Measurements from ENCODE around the gene TAS1R3.
A peak's percentile ranks its signal among the peaks of the same experiment; 100 is the strongest.

TAS1R3 gene

DNA sequence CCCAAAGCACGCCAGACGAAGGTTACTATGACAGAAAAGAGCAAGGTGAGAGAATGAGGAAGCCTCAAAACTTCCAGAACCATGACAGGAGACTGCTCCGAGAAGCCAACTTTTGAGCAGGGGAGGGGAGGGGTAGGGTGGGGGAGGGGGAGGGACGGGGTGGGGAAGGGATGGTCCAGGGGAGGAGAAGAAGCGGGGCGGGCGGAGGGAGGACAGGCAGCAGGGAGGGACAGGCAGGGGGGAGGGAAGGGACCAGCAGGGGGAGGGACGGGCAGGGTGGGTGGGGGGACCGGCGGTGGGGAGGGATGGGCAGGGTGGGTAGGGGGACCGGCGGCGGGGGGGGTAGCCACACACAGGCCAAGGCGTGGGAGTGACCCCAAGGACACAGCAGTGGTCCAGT lies 8.7 kb upstream of the TAS1R3 start:
- TF ChIP-seq, protein P1, sequence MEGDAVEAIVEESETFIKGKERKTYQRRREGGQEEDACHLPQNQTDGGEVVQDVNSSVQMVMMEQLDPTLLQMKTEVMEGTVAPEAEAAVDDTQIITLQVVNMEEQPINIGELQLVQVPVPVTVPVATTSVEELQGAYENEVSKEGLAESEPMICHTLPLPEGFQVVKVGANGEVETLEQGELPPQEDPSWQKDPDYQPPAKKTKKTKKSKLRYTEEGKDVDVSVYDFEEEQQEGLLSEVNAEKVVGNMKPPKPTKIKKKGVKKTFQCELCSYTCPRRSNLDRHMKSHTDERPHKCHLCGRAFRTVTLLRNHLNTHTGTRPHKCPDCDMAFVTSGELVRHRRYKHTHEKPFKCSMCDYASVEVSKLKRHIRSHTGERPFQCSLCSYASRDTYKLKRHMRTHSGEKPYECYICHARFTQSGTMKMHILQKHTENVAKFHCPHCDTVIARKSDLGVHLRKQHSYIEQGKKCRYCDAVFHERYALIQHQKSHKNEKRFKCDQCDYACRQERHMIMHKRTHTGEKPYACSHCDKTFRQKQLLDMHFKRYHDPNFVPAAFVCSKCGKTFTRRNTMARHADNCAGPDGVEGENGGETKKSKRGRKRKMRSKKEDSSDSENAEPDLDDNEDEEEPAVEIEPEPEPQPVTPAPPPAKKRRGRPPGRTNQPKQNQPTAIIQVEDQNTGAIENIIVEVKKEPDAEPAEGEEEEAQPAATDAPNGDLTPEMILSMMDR (conservative IDR thresholded peaks at IDR 0.05; ENCODE audit: low read depth), result no peak
- DNase-seq (ENCODE audit: low spot score), result no peak
- peak overlapping the region; percentile 100 for H3K27ac ChIP-seq
- POLR2A ChIA-PET (ENCODE audit: low non-redundant PET), result no interaction called here
- CTCF ChIA-PET, result no interaction called here

DNA sequence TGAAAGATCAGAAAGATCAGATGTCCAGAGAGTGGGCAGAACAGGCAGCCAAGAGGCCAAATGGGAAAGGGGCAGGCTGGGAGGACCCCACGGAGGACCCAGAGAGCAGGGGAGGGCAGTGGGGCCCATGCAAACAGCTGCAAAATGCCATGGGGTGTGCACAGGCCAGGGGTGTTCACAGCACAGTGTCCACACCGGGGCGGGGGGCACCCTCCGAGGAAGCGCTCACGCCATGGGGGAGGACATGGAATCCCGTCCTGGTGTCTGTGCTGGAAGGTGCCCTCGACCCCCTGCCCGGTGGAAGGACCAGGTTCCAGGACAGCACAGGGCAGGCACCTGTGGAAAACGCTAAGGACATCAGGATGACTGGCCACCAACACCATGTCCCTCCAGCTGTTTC lies 8.1 kb upstream of the TAS1R3 start:
- no peak for DNase-seq (ENCODE audit: low spot score)
- POLR2A ChIA-PET (ENCODE audit: low non-redundant PET), result interaction anchor here (0.8 kb wide), 1 partner anchor 11 kb away, joined by 3 read pairs; no protein-coding TSS in a partner anchor
- CTCF ChIA-PET, result no interaction called here
- TF ChIP-seq, protein P1 (conservative IDR thresholded peaks at IDR 0.05; ENCODE audit: low read depth), result no peak
- peak overlapping the region; percentile 47 for H3K27ac ChIP-seq

DNA sequence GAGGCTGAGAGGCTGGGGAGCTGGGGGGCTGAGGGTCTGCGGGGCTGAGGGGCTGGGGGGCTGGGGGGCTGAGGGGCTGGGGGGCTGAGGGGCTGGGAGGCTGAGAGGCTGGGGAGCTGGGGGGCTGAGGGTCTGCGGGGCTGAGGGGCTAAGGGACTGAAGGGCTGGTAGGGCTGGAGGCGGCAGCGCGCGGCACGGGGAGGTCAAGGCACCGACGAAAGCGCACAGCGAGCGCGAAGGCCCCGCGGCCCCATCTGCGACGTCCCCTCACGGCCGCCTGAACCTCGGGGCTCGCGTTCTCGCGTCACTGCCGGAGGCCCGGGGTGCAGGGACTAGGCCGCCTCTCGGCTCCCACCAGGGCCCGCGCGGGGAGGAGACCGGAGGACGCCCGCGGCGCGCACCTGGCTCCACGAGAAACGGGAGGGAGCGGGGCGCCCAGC lies 7.0 kb upstream of the TAS1R3 start:
- DNase-seq (ENCODE audit: low spot score), result no peak
- peak overlapping the region; percentile 89 for H3K27ac ChIP-seq
- POLR2A ChIA-PET (ENCODE audit: low non-redundant PET), result no interaction called here
- CTCF ChIA-PET, result interaction anchor here (0.6 kb wide), 1 partner anchor 11 kb away, joined by 3 read pairs; no protein-coding TSS in a partner anchor
- TF ChIP-seq, protein P1 (conservative IDR thresholded peaks at IDR 0.05; ENCODE audit: low read depth), result no peak

DNA sequence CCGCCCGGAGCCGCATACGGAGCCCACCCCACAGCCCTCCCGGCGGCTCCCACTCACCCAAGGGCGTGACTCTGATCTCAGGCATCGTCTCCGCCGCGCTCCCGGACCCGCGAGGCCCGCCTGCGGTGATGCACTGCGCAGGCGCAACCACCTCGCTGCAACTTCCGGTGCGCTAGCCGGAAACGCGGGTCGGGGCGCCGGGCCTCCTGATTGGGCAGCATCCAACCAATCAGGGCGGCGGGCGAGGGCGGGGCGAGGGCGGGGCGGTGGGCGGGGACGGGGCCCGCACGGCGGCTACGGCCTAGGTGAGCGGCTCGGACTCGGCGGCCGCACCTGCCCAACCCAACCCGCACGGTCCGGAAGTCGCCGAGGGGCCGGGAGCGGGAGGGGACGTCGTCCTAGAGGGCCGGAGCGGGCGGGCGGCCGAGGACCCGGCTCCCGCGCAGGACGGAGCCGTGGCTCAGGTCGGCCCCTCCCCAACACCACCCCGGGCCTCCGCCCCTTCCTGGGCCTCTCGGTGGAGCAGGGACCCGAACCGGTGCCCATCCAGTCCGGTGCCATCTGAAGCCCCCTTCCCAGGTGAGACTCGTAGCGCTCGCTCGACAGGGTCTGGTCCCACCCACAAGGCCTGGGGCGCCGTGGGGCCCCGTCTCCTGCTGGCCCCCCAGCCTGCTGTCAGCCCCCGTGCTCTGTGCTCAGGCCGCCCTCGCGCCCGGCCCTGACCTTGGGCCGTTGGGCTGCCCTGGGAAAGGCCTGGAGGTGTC lies 6.4 kb upstream of the TAS1R3 start, which contains the start of the genes CPTP and INTS11:
Gene CPTP, plus strand, starts transcription at position 279 of the 764 bp plus-strand sequence. CDS start 2,109 bp downstream, outside the sequence.
Gene INTS11, minus strand, starts transcription at position 137 of the 764 bp plus-strand sequence. Its CDS starts 52 bp downstream, at position 85.
- ChIA-PET CTCF (no interaction called here), POLR2A (ENCODE audit: low non-redundant PET) (no interaction called here)
- DNase-seq (ENCODE audit: low spot score), result peak; percentile 95
- H3K27ac ChIP-seq, result peak within 1 kb of the TSS; percentile 89
- TF ChIP-seq, protein P1 (conservative IDR thresholded peaks at IDR 0.05; ENCODE audit: low read depth), result no peak

DNA sequence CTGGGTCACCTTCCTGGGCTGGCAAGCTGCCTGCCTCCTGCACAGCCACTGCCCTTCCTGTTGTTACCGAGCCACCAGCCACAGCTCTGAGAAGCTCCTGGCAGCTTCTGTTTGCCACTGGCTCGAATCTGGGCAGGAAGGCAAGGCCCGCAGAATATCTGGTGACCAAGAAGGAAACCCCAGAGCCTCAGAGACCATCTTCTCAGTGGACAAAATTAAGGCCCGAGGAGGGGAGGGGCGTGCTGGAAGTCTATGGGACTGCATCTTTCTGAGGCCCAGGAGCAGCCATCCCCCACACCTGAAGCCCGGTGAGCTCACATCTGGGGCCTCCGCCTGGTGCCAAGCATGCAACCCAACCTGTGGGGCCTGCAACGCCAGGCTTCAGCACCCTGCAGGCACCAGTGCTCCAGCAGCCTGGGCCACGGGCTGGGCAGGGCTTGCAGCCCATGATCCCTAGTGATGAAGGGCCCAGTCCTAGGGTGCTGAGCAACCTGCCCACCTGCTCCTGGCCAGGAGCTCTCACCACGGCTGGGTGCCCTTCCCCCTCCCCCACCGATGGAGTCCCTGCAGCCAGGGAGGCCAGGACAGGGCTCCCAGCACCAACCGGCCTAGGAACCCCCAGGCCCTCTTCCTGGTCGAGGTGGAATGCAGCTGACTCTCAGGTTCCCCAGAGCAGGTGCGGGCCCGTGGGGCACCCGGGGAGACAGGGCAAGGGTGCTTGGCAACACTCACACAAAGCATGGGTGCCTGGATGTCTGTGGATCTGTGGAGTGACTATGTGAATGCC lies 5.6 kb upstream of the TAS1R3 start:
- TF ChIP-seq, protein P1 (conservative IDR thresholded peaks at IDR 0.05; ENCODE audit: low read depth), result no peak
- CTCF ChIA-PET, result interaction anchor here (0.5 to 1.5 kb wide), 3 partner anchors 19 to 386 kb away, joined by 3 read pairs; no protein-coding TSS in a partner anchor
- POLR2A ChIA-PET (ENCODE audit: low non-redundant PET), result interaction anchor here (1.0 kb wide), 1 partner anchor 43 kb away, joined by 4 read pairs; no protein-coding TSS in a partner anchor
- no peak for DNase-seq (ENCODE audit: low spot score)
- peak overlapping the region; percentile 89 for H3K27ac ChIP-seq

DNA sequence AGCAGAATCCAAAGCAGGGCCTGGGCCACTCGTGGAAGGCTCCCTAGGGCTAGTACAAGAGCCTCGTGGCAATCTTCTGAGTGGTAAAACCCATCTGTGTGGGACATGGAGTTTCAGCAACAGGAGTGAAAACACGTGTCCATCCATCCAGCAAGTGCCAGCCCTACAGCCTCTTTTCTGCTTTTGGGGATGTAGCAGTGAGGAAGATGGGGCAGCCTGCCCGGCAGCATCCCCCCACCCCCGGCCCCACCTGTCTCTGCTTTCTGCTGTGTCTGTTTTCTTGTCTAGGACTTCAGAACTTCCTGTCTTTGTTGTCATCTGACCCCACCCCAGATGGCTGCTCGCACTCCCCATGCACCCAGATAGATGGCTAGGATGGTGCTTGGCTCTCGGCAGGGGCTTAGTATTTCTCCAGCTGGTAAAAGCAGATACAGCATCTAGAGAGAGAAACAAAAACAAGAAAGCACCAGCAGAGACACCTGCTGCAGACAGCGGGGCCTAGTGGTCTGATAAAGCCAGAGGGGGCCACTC lies 4.9 kb upstream of the TAS1R3 start:
- no peak for DNase-seq (ENCODE audit: low spot score)
- H3K27ac ChIP-seq, result peak overlapping the region; percentile 89
- TF ChIP-seq, protein P1 (conservative IDR thresholded peaks at IDR 0.05; ENCODE audit: low read depth), result no peak
- CTCF ChIA-PET, result interaction anchor here (0.5 to 1.5 kb wide), 4 partner anchors 17 to 387 kb away, joined by 3 to 4 read pairs (median 3); no protein-coding TSS in a partner anchor
- POLR2A ChIA-PET (ENCODE audit: low non-redundant PET), result interaction anchor here (1.0 kb wide), 1 partner anchor 44 kb away, joined by 4 read pairs; no protein-coding TSS in a partner anchor
